Measurements from ENCODE around the gene PRDX6.
"Not testable (repeated sequence)": the region's sequence is repeated elsewhere in the genome, so short reads cannot be mapped to it uniquely, and the experiment has no call there.

The PRDX6 gene

DNA sequence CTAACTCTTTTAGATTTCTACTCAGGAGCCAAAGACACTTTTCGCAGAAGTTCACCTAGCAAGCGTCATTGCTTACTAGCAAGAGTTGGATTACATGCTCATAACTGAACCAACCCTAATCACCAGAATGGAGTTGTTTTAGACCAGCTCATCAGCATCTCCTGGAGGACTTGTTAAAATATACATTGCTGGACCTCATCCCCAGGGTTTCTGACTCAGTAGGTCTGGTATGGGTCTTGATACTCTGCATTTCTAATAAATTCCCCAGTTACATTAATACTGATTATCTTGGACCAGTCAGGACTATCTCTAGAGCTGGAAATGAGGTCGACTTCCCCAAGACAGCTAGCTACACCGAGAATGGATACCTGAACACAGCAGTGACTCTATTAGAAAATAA lies 9.7 kb upstream of the PRDX6 start:
- no peak for DNase-seq (ENCODE audit: low read depth)

- DNase-seq (ENCODE audit: low read depth) = no peak
Observed at GRCh38 chr1:173469656-173470055, 7.5 kb upstream of the PRDX6 start.

GRCh38 chr1:173470608-173471007 lies 6.5 kb upstream of the PRDX6 start:
- no peak for DNase-seq (ENCODE audit: low read depth)

DNA sequence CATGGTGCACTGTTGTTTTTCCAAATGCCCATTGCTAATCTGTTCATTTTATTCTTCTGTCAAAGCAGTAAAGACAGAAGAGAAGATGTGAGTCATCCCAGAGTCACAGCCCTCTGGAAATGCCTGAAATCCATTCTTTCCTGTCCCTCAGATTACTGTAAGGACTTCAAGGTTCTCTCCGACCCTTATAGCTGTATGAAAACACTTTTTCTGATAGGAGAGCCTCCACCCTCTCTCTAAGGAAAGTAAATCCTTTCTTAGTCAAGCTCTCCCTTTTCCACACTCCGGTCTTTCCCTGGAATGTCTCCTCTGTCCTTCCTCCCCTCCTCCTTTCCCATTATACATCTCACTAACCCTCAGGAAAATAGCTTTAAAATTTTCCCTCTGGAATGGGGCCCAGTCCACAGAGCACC lies 3.5 kb upstream of the PRDX6 start:
- no peak for DNase-seq (ENCODE audit: low read depth)

DNA sequence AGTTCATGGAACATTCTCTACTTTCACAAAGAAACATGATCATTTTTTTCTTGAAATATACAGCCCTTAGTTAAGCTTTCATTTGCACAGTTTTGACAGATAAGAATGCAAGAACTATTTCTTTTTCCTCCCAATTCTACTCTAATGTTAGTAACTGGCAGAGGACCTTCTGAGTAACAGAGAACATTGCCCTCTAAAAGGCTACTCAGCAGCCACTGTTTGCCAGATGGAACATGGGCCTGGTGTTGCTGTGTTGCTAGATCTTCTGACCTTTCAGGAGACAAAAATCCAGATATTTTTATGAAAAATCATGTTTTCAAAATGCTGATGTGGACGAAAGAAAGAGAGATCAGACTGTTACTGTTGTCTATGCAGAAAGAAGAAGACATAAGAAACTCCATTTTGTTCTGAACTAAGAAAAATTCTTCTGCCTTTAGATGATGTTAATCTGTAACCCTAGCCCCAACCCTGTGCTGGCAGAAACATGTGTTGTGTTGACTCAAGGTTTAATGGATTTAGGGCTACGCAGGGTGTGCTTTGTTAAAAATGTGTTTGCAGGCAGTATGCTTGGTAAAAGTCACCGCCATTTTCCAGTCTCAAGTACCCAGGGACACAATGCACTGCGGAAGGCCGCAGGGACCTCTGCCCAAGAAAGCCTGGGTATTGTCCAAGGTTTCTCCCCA lies 2.9 kb upstream of the PRDX6 start:
- no peak for DNase-seq (ENCODE audit: low read depth)

DNA sequence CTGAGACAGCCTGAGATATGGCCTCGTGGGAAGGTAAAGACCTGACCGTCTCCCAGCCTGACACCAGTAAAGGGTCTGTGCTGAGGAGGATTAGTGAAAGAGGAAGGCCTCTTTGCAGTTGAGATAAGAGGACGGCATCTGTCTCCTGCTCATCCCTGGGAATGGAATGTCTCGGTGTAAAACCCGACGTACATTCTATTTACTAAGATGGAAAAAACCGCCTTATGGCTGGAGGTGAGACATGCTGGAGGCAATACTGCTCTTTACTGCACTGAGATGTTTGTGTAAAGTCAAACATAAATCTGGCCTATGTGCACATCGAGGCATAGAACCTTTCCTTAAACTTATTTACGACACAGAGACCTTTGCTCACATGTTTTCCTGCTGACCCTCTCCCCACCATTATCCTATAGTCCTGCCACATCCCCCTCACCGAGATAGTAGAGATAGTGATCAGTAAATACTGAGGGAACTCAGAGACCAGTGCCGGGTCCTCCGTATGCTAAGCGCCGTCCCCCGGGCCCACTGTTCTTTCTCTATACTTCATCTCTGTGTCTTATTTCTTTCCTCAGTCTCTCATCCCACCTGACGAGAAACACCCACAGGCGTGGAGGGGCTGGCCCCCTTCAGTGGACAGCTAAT lies 2.2 kb upstream of the PRDX6 start:
- not testable (repeated sequence) for DNase-seq (ENCODE audit: low read depth)

GRCh38 chr1:173475564-173476196 lies 1.5 kb upstream of the PRDX6 start:
- no peak for DNase-seq (ENCODE audit: low read depth)

DNA sequence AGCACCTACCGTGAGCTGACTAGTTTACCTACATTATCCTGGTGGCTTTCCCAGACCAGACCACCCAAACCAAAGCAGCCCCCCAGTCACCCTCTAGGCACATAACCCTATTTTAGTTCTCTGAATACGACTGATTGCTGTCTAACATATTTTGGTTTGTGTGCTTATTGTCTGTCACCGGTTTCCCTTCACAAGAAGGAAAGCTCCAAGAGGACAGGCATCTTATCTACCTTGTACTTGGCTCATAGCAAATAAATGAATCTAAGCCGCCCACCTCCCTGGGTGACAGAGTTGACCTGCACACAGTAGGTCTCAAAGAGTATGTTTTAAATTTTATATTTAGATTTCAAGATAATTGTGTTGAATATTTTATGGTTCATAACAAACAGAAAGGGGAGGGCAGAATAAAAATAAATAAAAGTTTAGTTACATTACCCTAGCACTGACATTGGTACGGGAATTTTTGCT lies 904 bp upstream of the PRDX6 start:
- DNase-seq (ENCODE audit: low read depth) = no peak

DNA sequence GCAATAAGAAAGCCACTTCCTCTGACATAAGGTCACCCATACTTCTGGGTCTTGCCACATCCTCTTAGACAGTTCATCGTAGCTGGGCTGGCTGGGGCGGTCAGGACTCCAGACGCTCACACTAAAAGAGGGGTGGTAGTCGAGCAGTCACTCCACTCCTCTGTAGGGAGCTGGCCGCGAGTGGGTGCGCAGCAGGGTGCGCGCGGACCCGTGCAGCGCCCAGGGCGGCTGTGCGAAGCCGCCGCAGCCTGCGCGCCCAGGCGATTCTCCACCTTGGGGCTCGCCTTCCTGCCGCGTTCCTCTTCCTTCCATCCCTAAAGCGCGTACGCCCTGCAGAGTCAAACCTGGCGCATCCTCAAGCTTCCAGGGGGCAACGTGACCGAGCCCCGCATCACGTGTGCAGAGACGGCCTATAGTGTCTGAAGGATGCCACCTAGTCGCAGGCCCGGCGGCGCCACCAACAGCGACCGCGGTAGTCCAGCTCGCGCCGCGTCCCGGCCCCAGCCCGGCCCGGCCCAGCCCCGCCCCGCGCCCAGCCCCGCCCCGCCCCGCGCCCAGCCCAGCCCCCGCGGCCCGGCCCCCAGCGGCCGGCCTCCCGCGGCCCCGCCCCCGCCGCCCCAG lies 360 bp upstream of the PRDX6 start:
- DNase-seq (ENCODE audit: low read depth) = peak; percentile 77

DNA sequence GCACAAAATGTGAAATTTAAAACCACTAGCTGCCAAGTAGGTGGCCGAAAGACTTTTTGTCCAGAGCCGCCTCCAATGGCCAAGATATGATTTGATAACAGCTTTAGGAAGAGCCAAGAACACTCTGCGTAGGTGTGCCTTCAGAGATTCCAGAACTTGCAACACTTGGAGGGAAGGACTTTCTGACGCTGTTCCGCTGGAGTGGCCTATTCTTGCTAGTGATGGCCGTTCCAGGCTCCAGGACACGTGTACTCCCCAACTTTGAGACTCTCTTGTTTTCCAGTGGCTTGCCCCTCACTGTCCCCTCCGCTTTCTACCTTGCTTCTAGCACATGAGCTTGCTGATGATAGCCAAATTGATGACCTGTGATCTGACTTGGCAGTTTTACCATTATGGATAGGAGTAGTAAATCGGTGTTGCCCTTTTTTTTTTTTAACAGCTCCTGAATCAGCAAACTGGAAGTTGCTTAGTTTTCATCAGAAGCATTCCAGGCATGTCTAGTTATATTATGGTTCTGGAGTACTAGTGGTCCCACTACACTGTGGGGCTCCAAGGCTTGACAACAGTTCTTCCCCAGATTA lies 1.0 kb downstream of the PRDX6 start:
- DNase-seq (ENCODE audit: low read depth) = no peak

DNA sequence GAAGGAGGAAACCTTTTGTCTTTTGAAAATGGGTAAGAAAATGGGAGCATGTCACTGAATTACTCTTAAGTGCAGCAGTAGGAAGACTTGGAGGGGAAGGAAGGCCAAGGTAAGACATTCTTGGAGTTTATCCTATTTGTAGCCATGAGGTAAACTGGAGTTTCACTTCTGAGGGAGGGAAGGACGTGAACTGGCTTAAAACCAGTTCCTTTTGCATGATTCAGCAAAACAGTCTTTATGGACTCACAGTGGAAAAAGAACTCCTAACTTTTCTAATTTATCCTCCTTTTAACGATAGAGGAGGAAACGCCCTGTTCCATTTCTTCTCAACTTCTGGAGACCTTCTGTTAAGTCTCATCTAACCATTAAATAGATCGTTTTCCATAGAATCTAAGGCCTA lies 2.5 kb downstream of the PRDX6 start:
- DNase-seq (ENCODE audit: low read depth) = no peak

- no peak for DNase-seq (ENCODE audit: low read depth)
Observed at GRCh38 chr1:173481195-173481772, 4.1 kb downstream of the PRDX6 start.

DNA sequence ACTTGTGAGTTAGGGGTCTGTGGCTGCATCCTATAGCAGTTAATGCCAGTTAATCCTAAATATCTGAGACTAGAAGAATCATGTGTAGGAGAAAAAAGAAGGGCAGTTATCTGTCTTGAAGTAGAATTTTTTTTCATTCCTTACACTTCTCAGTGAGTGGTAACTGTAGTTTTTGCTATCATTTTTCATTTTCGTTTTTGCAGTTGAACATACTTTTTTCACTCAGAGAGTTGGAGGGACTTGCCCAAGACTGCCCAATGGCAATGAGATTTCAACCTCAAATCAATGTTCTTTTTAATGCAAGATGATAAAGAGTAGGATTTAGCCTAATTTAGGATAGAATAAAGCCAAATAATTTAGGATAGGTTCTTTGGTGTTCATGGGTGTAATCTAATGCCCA lies 5.5 kb downstream of the PRDX6 start:
- DNase-seq (ENCODE audit: low read depth) = no peak

DNA sequence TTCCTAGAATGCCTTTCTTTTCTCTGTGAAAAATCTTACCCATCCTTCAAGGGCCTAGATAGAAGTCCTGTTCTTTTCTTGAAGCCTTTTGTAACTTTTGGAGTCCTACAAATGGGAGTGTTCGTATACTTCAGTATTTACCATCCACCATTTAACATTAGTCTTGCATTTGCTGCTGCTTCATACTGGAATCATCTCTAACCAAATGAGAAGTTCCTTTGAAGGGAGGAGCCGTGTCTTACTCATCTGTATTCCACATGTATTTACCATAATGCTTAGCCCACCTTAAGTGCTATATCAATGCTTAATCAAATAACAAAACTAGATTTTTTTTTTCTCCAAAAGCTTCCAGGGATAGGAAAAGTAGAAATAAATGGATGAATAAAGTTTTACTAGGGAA lies 7.1 kb downstream of the PRDX6 start:
- DNase-seq (ENCODE audit: low read depth) = no peak

- no peak for DNase-seq (ENCODE audit: low read depth)
Observed at GRCh38 chr1:173485401-173485800, 8.3 kb downstream of the PRDX6 start.

DNA sequence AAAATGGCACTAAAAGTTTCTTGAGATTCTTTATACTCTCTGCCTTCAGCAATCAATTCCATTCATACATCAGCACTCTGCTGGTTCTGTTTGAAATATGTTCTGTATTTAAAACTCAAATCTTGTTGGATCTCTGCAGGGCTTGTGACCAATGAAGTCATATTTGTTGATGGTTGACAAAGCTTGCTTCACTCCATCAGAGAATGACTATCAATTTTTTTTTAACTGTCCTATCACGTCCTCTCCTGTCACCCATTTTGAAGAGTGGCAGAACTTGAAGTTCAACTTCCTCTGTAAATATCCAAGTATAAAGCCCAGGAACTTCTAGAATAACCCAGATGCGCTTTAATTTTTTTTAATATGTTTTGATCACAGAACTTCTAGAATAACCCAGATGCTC lies 10.9 kb downstream of the PRDX6 start:
- DNase-seq (ENCODE audit: low read depth) = no peak

GRCh38 chr1:173489149-173489600 lies 12.0 kb downstream of the PRDX6 start:
- DNase-seq (ENCODE audit: low read depth) = no peak

DNA sequence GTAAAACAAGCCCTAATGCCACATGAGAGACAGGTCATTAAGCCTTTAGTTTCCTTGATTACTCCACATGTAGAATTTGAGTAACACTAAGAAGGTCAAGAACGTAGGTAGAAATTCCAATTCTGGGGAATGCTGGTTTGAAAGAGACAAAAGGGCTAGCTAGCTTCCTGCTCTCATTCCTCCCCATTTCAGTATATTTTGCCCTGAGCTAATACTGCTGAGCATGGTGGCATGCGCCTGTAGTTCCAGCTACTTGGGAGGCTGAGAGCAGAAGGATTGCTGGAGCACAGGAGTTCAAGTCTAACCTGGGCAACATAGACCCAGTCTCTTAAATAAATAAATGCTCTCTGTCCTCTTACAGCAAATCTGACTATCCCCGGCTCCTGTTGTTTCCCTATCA lies 12.8 kb downstream of the PRDX6 start:
- no peak for DNase-seq (ENCODE audit: low read depth)

GRCh38 chr1:173491508-173491907 lies 14.4 kb downstream of the PRDX6 start:
- no peak for DNase-seq (ENCODE audit: low read depth)

DNA sequence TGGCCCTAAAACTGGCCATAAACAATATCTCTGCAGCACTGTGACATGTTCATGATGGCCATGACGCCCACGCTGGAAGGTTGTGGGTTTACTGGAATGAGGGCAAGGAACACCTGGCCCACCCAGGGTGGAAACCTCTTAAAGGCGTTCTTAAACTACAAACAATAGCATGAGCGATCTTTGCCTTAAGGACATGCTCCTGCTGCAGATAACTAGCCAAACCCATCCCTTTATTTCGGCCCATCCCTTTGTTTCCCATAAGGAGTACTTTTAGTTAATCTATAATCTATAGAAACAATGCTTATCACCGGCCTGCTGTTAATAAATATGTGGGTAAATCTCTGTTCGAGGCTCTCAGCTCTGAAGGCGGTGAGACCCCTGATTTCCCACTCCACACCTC lies 16.0 kb downstream of the PRDX6 start:
- DNase-seq (ENCODE audit: low read depth) = not testable (repeated sequence)

- no peak for DNase-seq (ENCODE audit: low read depth)
Observed at GRCh38 chr1:173495609-173496267, 18.6 kb downstream of the PRDX6 start.
